ENCODE data around the gene TBC1D24.

DNA sequence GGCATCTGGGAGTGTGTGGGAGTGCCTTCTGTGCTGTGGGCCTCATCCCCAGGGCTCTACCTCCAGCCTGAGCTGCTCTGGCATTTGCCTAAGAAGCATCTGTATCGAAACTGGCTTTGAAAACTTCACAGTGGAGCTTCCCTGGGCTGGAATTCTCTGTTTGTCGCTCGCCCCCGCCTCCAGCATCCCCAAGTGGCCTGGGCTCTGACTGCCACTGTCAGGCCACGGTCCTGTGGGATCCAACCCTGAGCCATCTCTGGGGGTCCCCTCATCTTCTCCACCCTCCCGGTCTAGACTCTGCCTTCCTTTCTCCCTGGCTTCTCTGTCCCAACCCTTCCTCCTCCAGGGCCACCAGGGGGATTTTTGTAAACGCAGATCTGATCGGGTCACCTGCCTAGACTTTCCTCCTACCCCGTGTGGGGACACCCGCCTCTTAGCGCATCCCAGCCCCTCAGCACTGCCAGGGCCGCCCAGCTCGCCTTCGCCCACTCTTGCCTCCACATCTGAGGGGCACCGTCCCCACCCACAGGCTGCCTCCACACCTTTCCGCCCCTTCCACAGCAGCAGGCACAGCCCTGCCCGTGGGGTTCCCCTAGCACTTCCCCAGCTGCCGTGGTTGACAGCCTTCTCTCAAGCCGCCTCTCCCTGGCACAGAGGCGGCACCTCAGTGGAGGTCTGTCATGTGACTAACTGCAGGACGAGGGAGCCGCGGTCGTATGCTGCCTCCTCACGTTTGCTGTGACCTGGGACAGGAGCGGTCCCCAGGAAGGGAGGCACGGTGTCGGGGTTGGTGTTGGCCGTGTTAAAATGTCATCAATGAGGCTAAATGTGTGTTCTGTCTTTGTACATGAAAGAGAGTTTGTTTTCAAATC is 12.0 kb downstream of the TBC1D24 start:
- TF ChIP-seq CTCF (conservative IDR thresholded peaks at IDR 0.05 in 1 of 2, IDR thresholded peaks at IDR 0.05 in 1 of 2; ENCODE audit: low read depth in 1 of 2, low read length in 2 of 2) (no peak), EZH2 (IDR thresholded peaks at IDR 0.05; ENCODE audit: low read length, missing control alignments) (no peak)
